Small intestine (tissue), 4 donors: Measurements from ENCODE around the gene PCDHGA9. TPM values are rescaled to one million over a fixed set of nuclear protein-coding genes. Genes with fewer than 3 reads are reported as not detected.

Experiments
- polyA plus RNA-seq, 4 donors: library from polyadenylated mRNA; stranded (reverse) in 3 of 4; unstranded in 1 of 4; fragments of 200-250 nt in 3 of 4; fragments of 120-200 nt in 1 of 4; gene quantifications; one replicate each; pipeline versions ENCODE4 v1.2.1 to v1.2.3, GENCODE V29; 2013
- donor health status: healthy with polysubstance abuse.
- donor health status: Bipolar disorder and iron deficiency.
- donor health status: healthy.

The PCDHGA9 gene
- polyA plus RNA-seq, 4 donors, result 0.75 to 1.0 TPM; not detected in 2

Other genes with a start within 250 kb of the PCDHGA9 start
- gene PCDHB7, start 230.1 kb upstream of the PCDHGA9 start, polyA plus RNA-seq, result 1 to 10 TPM in 1 of 4 donors, under 1 TPM in 2, not detected in 1; 0.27 to 1.1 (median 0.36) TPM
- gene PCDHB8, start 225.0 kb upstream of the PCDHGA9 start, polyA plus RNA-seq, result under 1 TPM in 2 of 4 donors, not detected in 2; 0.18 to 0.49 TPM
- gene PCDHB16, start 220.4 kb upstream of the PCDHGA9 start, polyA plus RNA-seq, result under 1 TPM in 2 of 4 donors, not detected in 2; 0.37 to 0.65 TPM
- under 1 TPM in 2 of 4 donors, not detected in 2; 0.34 to 0.44 TPM for gene PCDHB9, start 215.6 kb upstream of the PCDHGA9 start, polyA plus RNA-seq
- gene PCDHB10, start 210.4 kb upstream of the PCDHGA9 start, polyA plus RNA-seq, result 1 to 10 TPM in 2 of 4 donors, not detected in 2; 1.1 to 1.3 TPM
- under 1 TPM in 2 of 4 donors, not detected in 2; 0.27 to 0.65 TPM for gene PCDHB11, start 203.2 kb upstream of the PCDHGA9 start, polyA plus RNA-seq
- under 1 TPM in 2 of 4 donors, not detected in 2; 0.46 to 0.71 TPM for gene PCDHB12, start 194.1 kb upstream of the PCDHGA9 start, polyA plus RNA-seq
- gene PCDHB13, start 188.9 kb upstream of the PCDHGA9 start, polyA plus RNA-seq, result under 1 TPM in 2 of 4 donors, not detected in 2; 0.49 to 0.71 TPM
- gene PCDHB14, start 179.4 kb upstream of the PCDHGA9 start, polyA plus RNA-seq, result 1 to 10 TPM in 1 of 4 donors, under 1 TPM in 1, not detected in 2; 0.81 to 1.5 TPM
- gene PCDHB15, start 157.4 kb upstream of the PCDHGA9 start, polyA plus RNA-seq, result 1 to 10 TPM in 2 of 4 donors, under 1 TPM in 2; 0.22 to 1.7 (median 0.65) TPM
- under 1 TPM in 3 of 4 donors, not detected in 1; 0.12 to 0.45 (median 0.15) TPM for gene SLC25A2, start 98.7 kb upstream of the PCDHGA9 start, polyA plus RNA-seq
- gene TAF7, start 82.0 kb upstream of the PCDHGA9 start, polyA plus RNA-seq, result 10 to 100 TPM; 58.8 to 91.9 (median 66.1) TPM
- under 1 TPM in 3 of 4 donors, not detected in 1; 0.10 to 0.27 (median 0.13) TPM for gene PCDHGA1, start 72.3 kb upstream of the PCDHGA9 start, polyA plus RNA-seq
- gene PCDHGA2, start 64.0 kb upstream of the PCDHGA9 start, polyA plus RNA-seq, result under 1 TPM in 3 of 4 donors, not detected in 1; 0.27 to 0.81 (median 0.64) TPM
- under 1 TPM in 2 of 4 donors, not detected in 2; 0.24 to 0.49 TPM for gene PCDHGA3, start 58.9 kb upstream of the PCDHGA9 start, polyA plus RNA-seq
- gene PCDHGB1, start 52.7 kb upstream of the PCDHGA9 start, polyA plus RNA-seq, result under 1 TPM in 2 of 4 donors, not detected in 2; 0.19 to 0.21 TPM
- gene PCDHGA4, start 47.8 kb upstream of the PCDHGA9 start, polyA plus RNA-seq, result under 1 TPM in 2 of 4 donors, not detected in 2; 0.31 to 0.43 TPM
- under 1 TPM in 2 of 4 donors, not detected in 2; 0.37 to 0.68 TPM for gene PCDHGB2, start 42.8 kb upstream of the PCDHGA9 start, polyA plus RNA-seq
- under 1 TPM in 2 of 4 donors, not detected in 2; 0.43 to 0.68 TPM for gene PCDHGA5, start 38.6 kb upstream of the PCDHGA9 start, polyA plus RNA-seq
- under 1 TPM in 2 of 4 donors, not detected in 2; 0.31 to 0.43 TPM for gene PCDHGB3, start 32.5 kb upstream of the PCDHGA9 start, polyA plus RNA-seq
- 1 to 10 TPM in 1 of 4 donors, under 1 TPM in 1, not detected in 2; 0.72 to 1.0 TPM for gene PCDHGA6, start 28.9 kb upstream of the PCDHGA9 start, polyA plus RNA-seq
- gene PCDHGA7, start 20.0 kb upstream of the PCDHGA9 start, polyA plus RNA-seq, result under 1 TPM in 2 of 4 donors, not detected in 2; 0.30 to 0.32 TPM
- under 1 TPM in 2 of 4 donors, not detected in 2; 0.75 to 0.77 TPM for gene PCDHGB4, start 15.1 kb upstream of the PCDHGA9 start, polyA plus RNA-seq
- under 1 TPM in 2 of 4 donors, not detected in 2; 0.10 to 0.15 TPM for gene PCDHGA8, start 10.1 kb upstream of the PCDHGA9 start, polyA plus RNA-seq
- gene PCDHGB5, start 4.8 kb upstream of the PCDHGA9 start, polyA plus RNA-seq, result 1 to 10 TPM in 2 of 4 donors, under 1 TPM in 1, not detected in 1; 0.27 to 1.6 (median 1.2) TPM
- gene PCDHGB6, start 5.2 kb downstream of the PCDHGA9 start, polyA plus RNA-seq, result 1 to 10 TPM in 2 of 4 donors, not detected in 2; 1.3 to 1.4 TPM
- 1 to 10 TPM in 2 of 4 donors, under 1 TPM in 1, not detected in 1; 0.27 to 2.2 (median 1.2) TPM for gene PCDHGA10, start 10.2 kb downstream of the PCDHGA9 start, polyA plus RNA-seq
- gene PCDHGB7, start 14.9 kb downstream of the PCDHGA9 start, polyA plus RNA-seq, result 1 to 10 TPM in 2 of 4 donors, not detected in 2; 1.8 to 2.8 TPM
- gene PCDHGA11, start 18.3 kb downstream of the PCDHGA9 start, polyA plus RNA-seq, result 1 to 10 TPM in 1 of 4 donors, under 1 TPM in 1, not detected in 2; 0.81 to 1.0 TPM
- gene PCDHGA12, start 27.7 kb downstream of the PCDHGA9 start, polyA plus RNA-seq, result 1 to 10 TPM in 1 of 4 donors, under 1 TPM in 2, not detected in 1; 0.41 to 1.5 (median 0.54) TPM
- gene PCDHGC3, start 73.2 kb downstream of the PCDHGA9 start, polyA plus RNA-seq, result 10 to 100 TPM in 2 of 4 donors, 1 to 10 TPM in 2; 2.5 to 33.3 (median 8.9) TPM
- under 1 TPM in 2 of 4 donors, not detected in 2; 0.34 TPM for gene PCDHGC4, start 82.3 kb downstream of the PCDHGA9 start, polyA plus RNA-seq
- gene PCDHGC5, start 86.3 kb downstream of the PCDHGA9 start, polyA plus RNA-seq, result under 1 TPM in 2 of 4 donors, not detected in 2; 0.07 to 0.18 TPM
- 10 to 100 TPM; 58.4 to 97.3 (median 90.6) TPM for gene DIAPH1, start 216.2 kb downstream of the PCDHGA9 start, polyA plus RNA-seq
- 10 to 100 TPM; 39.0 to 65.0 (median 49.6) TPM for gene HDAC3, start 234.1 kb downstream of the PCDHGA9 start, polyA plus RNA-seq
- 1 to 10 TPM; 1.9 to 5.4 (median 3.8) TPM for gene RELL2, start 234.2 kb downstream of the PCDHGA9 start, polyA plus RNA-seq
- 10 to 100 TPM in 3 of 4 donors, 1 to 10 TPM in 1; 8.3 to 22.0 (median 13.6) TPM for gene FCHSD1, start 248.6 kb downstream of the PCDHGA9 start, polyA plus RNA-seq